ENCODE data around the gene DLG1. TPM values are rescaled to one million over a fixed set of nuclear protein-coding genes. Genes with fewer than 3 reads are reported as not detected.

The DLG1 gene
- total RNA-seq, 6 donors from 2014 or later = 49.3 to 102 (median 63.2) TPM

- no peak for DNase-seq
- Histone ChIP-seq H3K4me1 (no peaks in the 10 kb centered on the region), H3K27ac (no peak overlapping the region), H3K9me3 (no peaks in the 10 kb centered on the region), H3K4me3 (no peak overlapping the region), H3K27me3 (no peaks in the 10 kb centered on the region), H3K36me3 (no peaks in the 10 kb centered on the region)
- ATAC-seq (ENCODE audit: low FRiP score in 2 of 2) = no peak
- TF ChIP-seq POLR2A (IDR thresholded peaks at IDR 0.05) (no peak), EP300 (IDR thresholded peaks at IDR 0.05) (no peak), POLR2AphosphoS5 (IDR thresholded peaks at IDR 0.05) (no peak), CTCF (IDR thresholded peaks at IDR 0.05) (no peak)
- WGBS, 2 donors = 68 to 75% methylated on average over 10 of the region's 10 CpGs
Observed at GRCh38 chr3:197343656-197344408, 45.4 kb upstream of the DLG1 start.

GRCh38 chr3:197343111-197343510 lies 44.7 kb upstream of the DLG1 start:
- H3K27me3 ChIP-seq = no peaks in the 10 kb centered on the region
- no peak for ATAC-seq (ENCODE audit: low FRiP score in 2 of 2)
- no peaks in the 10 kb centered on the region for H3K4me1 ChIP-seq
- no peak overlapping the region for H3K27ac ChIP-seq
- H3K9me3 ChIP-seq = no peaks in the 10 kb centered on the region
- DNase-seq = no peak
- no peak overlapping the region for H3K4me3 ChIP-seq
- no peaks in the 10 kb centered on the region for H3K36me3 ChIP-seq
- 94 to 97% methylated on average over 6 of the region's 6 CpGs for WGBS, 2 donors
- TF ChIP-seq EP300 (IDR thresholded peaks at IDR 0.05) (no peak), POLR2A (IDR thresholded peaks at IDR 0.05) (no peak), POLR2AphosphoS5 (IDR thresholded peaks at IDR 0.05) (no peak), CTCF (IDR thresholded peaks at IDR 0.05) (no peak)

GRCh38 chr3:197340521-197340871 lies 42.1 kb upstream of the DLG1 start:
- ATAC-seq (ENCODE audit: low FRiP score in 2 of 2) = no peak

GRCh38 chr3:197339841-197340520 lies 41.6 kb upstream of the DLG1 start:
- TF ChIP-seq POLR2A (IDR thresholded peaks at IDR 0.05) (no peak), EP300 (IDR thresholded peaks at IDR 0.05) (no peak), POLR2AphosphoS5 (IDR thresholded peaks at IDR 0.05) (no peak), CTCF (IDR thresholded peaks at IDR 0.05) (no peak)
- DNase-seq = no peak
- H3K27me3 ChIP-seq = no peaks in the 10 kb centered on the region
- H3K4me1 ChIP-seq = no peaks in the 10 kb centered on the region
- ATAC-seq (ENCODE audit: low FRiP score in 2 of 2) = peak in 1 of 2 donors; percentile 72
- no peaks in the 10 kb centered on the region for H3K9me3 ChIP-seq
- H3K36me3 ChIP-seq = no peaks in the 10 kb centered on the region
- no peak overlapping the region for H3K27ac ChIP-seq
- no peak overlapping the region for H3K4me3 ChIP-seq
- 53 to 63% methylated on average over 12 of the region's 12 CpGs for WGBS, 2 donors

More at GRCh38 chr3:197340521-197340871, 42.1 kb upstream of the DLG1 start:
- Histone ChIP-seq H3K4me1 (no peaks in the 10 kb centered on the region), H3K27me3 (no peaks in the 10 kb centered on the region), H3K9me3 (no peaks in the 10 kb centered on the region), H3K36me3 (no peaks in the 10 kb centered on the region), H3K4me3 (no peak overlapping the region), H3K27ac (no peak overlapping the region)
- no peak for DNase-seq
- TF ChIP-seq CTCF (IDR thresholded peaks at IDR 0.05) (no peak), POLR2A (IDR thresholded peaks at IDR 0.05) (no peak), POLR2AphosphoS5 (IDR thresholded peaks at IDR 0.05) (no peak), EP300 (IDR thresholded peaks at IDR 0.05) (no peak)
